IPS-NIHi11 (cell line): ENCODE results near the gene ATP2A1.
"Not testable (repeated sequence)": the region's sequence is repeated elsewhere in the genome, so short reads cannot be mapped to it uniquely, and the experiment has no call there.

Source experiments
- DNase-seq: peaks from one replicate; pipeline ENCODE4 v3.0.0; 2012; ENCODE audit warnings: mixed read lengths, low spot score

ATP2A1 gene

GRCh38 chr16:28910086-28911031, 32.1 kb downstream of the ATP2A1 start:
- peak; percentile 9 for DNase-seq

GRCh38 chr16:28912558-28912957, 34.3 kb downstream of the ATP2A1 start:
- DNase-seq = no peak

- DNase-seq = peak; percentile 13
Measured at GRCh38 chr16:28913946-28914724, 35.8 kb downstream of the ATP2A1 start.

GRCh38 chr16:28915181-28915580, 36.9 kb downstream of the ATP2A1 start:
- no peak for DNase-seq

- DNase-seq = no peak
Measured at GRCh38 chr16:28917095-28917494, 38.8 kb downstream of the ATP2A1 start.

GRCh38 chr16:28918698-28919097, 40.4 kb downstream of the ATP2A1 start:
- DNase-seq = no peak

GRCh38 chr16:28923231-28923587, 44.9 kb downstream of the ATP2A1 start:
- DNase-seq = no peak

- DNase-seq = peak; percentile 8
Measured at GRCh38 chr16:28923652-28924398, 45.5 kb downstream of the ATP2A1 start.

- peak; percentile 95 for DNase-seq
Measured at GRCh38 chr16:28924399-28924761, 46.1 kb downstream of the ATP2A1 start.

- peak; percentile 95 for DNase-seq
Measured at GRCh38 chr16:28924762-28925385, 46.6 kb downstream of the ATP2A1 start, which contains the start of gene RABEP2. RABEP2 (minus strand) TSS chr16:28925238; CDS start chr16:28925163, 75 bp downstream.

- DNase-seq = no peak
Measured at GRCh38 chr16:28925386-28926228, 47.3 kb downstream of the ATP2A1 start.

- DNase-seq = not testable (repeated sequence)
Measured at GRCh38 chr16:28926284-28926683, 48.0 kb downstream of the ATP2A1 start.

GRCh38 chr16:28927815-28928214, 49.5 kb downstream of the ATP2A1 start:
- DNase-seq = no peak

GRCh38 chr16:28930203-28930602, 51.9 kb downstream of the ATP2A1 start:
- DNase-seq = no peak

GRCh38 chr16:28930652-28931051, 52.4 kb downstream of the ATP2A1 start:
- DNase-seq = no peak

GRCh38 chr16:28931801-28932225, 53.5 kb downstream of the ATP2A1 start, which contains the start of gene CD19:
CD19 (plus strand) TSS chr16:28931971; CDS start chr16:28932001, 30 bp downstream.
- no peak for DNase-seq

- DNase-seq = no peak
Measured at GRCh38 chr16:28932339-28933141, 54.3 kb downstream of the ATP2A1 start.

- no peak for DNase-seq
Measured at GRCh38 chr16:28933171-28933570, 54.9 kb downstream of the ATP2A1 start.

GRCh38 chr16:28935346-28935745, 57.1 kb downstream of the ATP2A1 start:
- DNase-seq = no peak
